WERI-Rb-1 (cell line): Measurements from ENCODE around the gene CYP1A2.
"Not testable (repeated sequence)": the region's sequence is repeated elsewhere in the genome, so short reads cannot be mapped to it uniquely, and the experiment has no call there.

Experiments used
- DNase-seq: peaks from one replicate; pipeline ENCODE4 v3.0.0-alpha.2; 2020
- H3K27ac ChIP-seq: fragments of 250-450 bp; sonication (Bioruptor Pico); 2 replicates; pipeline ENCODE4 v1.5.1; 2020; ENCODE audit warnings: mild to moderate bottlenecking, moderate library complexity
- H3K27me3 ChIP-seq: fragments of 250-450 bp; sonication (Bioruptor Pico); 2 replicates; pipeline ENCODE4 v1.5.1; 2021; ENCODE audit warnings: mild to moderate bottlenecking, low read depth, moderate library complexity; ENCODE audit not compliant: insufficient read depth, severe bottlenecking
- H3K36me3 ChIP-seq: fragments of 250-450 bp; sonication (Bioruptor Pico); 2 replicates; pipeline ENCODE4 v1.5.1; 2020; ENCODE audit warnings: mild to moderate bottlenecking, moderate library complexity
- H3K4me3 ChIP-seq: 2 replicates; pipeline ENCODE4 v1.5.1; 2011; ENCODE audit warnings: low read depth, mild to moderate bottlenecking, control low read depth, low read length
- H3K9me3 ChIP-seq: fragments of 250-450 bp; sonication (Bioruptor Pico); 2 replicates; pipeline ENCODE4 v1.5.1; 2021; ENCODE audit warnings: mild to moderate bottlenecking, moderate library complexity; ENCODE audit not compliant: severe bottlenecking
- TF ChIP-seq, protein P1 (sequence below): IDR thresholded peaks from 2 replicates; pipeline ENCODE4 v1.5.1; 2011; ENCODE audit warnings: low read depth, mild to moderate bottlenecking, control low read depth, inconsistent platforms, low read length

Gene CYP1A2

DNA sequence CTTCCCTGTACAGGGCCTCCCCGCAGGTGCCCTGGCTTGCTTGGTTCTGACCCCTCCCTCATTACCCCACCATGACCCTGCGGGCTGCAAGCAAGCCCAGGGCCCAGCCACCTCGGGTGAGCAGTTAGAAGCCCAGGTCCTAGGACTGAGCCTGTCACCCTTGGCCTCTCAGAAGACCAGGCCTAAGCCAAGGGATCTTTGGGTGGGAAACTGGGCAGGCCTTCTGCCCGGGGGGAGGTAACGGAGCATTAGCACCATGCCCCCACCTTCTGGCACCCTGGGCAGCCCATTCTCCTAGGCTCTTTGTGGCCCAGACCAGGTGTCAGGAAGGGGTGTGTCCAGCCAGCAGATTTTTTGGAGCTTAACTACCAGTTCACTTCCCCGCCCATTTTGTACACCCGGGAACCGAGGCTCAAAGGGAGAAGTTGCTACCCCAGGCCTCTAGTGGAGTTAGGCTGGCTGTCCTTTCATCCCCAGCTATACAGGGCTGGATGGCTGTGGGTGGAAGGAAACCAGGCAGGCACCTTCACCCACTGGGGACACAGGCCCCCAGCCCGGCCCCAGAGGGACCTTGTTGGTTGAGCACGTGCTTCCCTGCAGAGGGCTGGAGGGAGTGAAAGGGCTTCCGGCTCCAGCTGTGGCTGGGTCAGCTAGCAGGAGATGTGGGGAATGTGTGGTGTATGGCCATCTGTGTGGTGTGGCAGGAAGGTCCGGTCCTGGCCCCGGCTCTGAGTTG, 34.6 kb downstream of the CYP1A2 start:
- H3K27me3 ChIP-seq, result no peaks in the 10 kb centered on the region
- TF ChIP-seq, protein P1, sequence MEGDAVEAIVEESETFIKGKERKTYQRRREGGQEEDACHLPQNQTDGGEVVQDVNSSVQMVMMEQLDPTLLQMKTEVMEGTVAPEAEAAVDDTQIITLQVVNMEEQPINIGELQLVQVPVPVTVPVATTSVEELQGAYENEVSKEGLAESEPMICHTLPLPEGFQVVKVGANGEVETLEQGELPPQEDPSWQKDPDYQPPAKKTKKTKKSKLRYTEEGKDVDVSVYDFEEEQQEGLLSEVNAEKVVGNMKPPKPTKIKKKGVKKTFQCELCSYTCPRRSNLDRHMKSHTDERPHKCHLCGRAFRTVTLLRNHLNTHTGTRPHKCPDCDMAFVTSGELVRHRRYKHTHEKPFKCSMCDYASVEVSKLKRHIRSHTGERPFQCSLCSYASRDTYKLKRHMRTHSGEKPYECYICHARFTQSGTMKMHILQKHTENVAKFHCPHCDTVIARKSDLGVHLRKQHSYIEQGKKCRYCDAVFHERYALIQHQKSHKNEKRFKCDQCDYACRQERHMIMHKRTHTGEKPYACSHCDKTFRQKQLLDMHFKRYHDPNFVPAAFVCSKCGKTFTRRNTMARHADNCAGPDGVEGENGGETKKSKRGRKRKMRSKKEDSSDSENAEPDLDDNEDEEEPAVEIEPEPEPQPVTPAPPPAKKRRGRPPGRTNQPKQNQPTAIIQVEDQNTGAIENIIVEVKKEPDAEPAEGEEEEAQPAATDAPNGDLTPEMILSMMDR, result no peak
- H3K36me3 ChIP-seq, result peaks cover 35% of the 10 kb centered on the region
- DNase-seq, result no peak
- H3K4me3 ChIP-seq, result peak overlapping the region; percentile 52
- H3K27ac ChIP-seq, result peak overlapping the region; percentile 65
- H3K9me3 ChIP-seq, result no peaks in the 10 kb centered on the region

DNA sequence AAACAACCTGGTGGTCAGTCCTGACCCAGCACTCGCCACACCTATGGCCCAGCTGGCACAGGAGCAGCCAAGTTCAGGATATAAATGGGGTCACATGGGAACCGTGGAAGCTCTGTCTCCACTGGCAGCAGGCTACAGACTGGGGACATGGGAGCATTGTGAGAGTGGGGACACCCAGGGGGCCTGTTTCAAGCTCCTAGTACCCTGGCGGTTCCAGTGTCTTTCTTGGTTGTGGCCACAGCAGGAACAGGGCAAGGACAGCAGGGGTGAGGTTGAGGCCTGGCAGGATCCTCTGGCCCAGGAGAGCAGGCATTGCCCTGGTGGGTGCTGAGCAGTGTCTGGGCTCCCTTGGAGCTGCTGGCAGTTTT, 35.1 kb downstream of the CYP1A2 start:
- no peaks in the 10 kb centered on the region for H3K27me3 ChIP-seq
- DNase-seq, result no peak
- no peak overlapping the region for H3K4me3 ChIP-seq
- peaks cover 35% of the 10 kb centered on the region for H3K36me3 ChIP-seq
- TF ChIP-seq, protein P1, result no peak
- no peaks in the 10 kb centered on the region for H3K9me3 ChIP-seq
- H3K27ac ChIP-seq, result no peak overlapping the region

DNA sequence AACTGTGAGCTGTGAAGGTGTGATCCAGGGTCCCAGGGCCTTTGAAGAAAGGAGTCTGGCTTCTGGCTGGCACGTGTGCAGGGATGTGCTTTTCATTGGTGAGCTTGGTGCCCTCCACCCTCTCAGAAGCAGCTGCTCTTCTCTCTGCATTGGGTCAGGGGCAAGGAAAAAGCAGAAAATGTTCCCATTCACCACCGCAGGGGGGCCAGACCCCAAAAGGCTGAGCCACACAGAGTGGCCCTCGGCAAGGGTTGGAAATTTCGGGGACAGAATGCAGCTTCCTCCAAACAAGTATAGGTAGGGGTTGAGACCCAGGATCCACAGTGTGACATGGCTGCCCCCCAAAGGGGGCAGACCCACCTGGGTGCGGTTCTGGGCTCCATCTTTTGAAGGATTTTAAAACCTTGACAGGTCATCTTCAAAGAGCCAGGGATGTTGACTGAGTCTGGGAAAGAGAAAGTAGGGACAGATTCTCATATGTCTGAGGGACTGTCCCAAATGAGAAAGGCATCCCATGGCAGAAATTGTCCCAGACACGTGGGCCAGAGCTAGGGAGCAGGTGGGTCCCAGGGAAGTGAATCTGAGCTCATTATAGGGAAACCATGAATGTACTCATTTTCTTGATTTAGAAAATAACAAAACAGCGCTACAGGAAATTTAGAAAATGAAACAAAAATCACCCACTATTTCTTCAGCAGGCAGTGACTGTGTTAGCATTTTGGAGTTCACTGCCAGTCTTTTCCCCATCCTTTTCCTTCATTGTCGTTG, 36.0 kb downstream of the CYP1A2 start:
- TF ChIP-seq, protein P1, result no peak
- Histone ChIP-seq H3K4me3 (no peak overlapping the region), H3K36me3 (peaks cover 39% of the 10 kb centered on the region), H3K27me3 (no peaks in the 10 kb centered on the region), H3K9me3 (no peaks in the 10 kb centered on the region), H3K27ac (no peak overlapping the region)
- no peak for DNase-seq

DNA sequence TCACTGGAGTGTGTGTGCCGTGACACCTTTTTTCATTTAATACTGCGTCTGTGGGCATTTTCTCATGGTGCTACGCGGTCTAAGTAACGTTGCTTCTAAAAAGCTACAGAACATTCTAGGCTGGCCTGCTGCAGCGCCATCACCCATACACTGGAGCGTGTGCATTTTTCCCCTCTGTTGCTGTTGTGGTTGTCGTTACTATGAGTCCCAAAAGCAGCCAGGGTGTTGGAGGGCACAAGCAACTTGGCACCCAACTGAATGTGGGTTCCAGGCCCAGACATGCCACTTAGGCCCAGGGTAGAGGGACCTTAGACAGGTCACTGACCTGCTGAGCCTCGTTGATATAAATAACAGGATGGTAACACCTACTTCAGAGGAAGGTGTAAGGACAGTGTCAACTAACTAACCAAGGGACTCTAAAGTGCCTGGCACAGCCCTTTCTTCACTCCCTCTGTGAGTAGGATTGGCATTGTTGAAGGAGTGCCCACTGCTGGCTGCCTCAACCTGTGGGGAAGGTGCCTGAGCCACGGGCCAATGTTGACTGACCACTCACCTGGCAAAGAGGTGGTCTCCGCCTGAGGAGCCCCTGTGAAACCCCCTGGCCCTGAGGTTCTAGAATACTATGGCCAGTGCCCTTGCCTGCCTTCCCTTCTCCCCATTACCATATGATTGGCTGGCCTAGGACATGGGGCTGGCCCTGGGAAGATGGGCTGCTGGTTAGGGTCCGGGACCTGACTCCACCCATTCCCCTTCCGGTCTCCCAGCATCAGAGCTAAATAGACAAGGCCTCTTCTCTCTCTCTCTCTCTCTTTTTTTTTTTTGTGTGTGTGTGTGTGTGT, 36.8 kb downstream of the CYP1A2 start:
- Histone ChIP-seq H3K4me3 (no peak overlapping the region), H3K9me3 (no peaks in the 10 kb centered on the region), H3K36me3 (peaks cover 40% of the 10 kb centered on the region), H3K27ac (no peak overlapping the region), H3K27me3 (no peaks in the 10 kb centered on the region)
- no peak for DNase-seq
- TF ChIP-seq, protein P1, result no peak

DNA sequence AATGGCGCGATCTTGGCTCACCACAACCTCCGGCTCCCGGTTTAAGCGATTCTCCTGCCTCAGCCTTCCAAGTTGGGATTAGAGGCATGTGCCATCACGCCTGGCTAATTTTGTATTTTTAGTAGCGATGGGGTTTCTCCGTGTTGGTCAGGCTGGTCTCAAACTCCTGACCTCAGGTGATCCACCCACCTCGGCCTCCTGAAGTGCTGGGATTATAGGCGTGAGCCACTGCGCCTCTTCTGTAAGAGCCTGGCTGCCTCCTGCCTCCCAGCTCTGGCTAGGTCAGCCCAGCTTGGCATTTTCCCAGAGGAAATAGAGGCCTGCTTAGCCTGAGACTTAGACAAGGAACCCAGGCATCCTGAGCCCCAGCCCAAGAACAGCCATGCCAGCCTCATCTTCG, 37.4 kb downstream of the CYP1A2 start:
- H3K9me3 ChIP-seq, H3K4me3 ChIP-seq, H3K27me3 ChIP-seq: not testable (repeated sequence)
- peak; percentile 70 for DNase-seq
- Histone ChIP-seq H3K27ac (peak overlapping the region; percentile 31; the same call in 1 of the 2 replicates), H3K36me3 (peaks cover 40% of the 10 kb centered on the region)

DNA sequence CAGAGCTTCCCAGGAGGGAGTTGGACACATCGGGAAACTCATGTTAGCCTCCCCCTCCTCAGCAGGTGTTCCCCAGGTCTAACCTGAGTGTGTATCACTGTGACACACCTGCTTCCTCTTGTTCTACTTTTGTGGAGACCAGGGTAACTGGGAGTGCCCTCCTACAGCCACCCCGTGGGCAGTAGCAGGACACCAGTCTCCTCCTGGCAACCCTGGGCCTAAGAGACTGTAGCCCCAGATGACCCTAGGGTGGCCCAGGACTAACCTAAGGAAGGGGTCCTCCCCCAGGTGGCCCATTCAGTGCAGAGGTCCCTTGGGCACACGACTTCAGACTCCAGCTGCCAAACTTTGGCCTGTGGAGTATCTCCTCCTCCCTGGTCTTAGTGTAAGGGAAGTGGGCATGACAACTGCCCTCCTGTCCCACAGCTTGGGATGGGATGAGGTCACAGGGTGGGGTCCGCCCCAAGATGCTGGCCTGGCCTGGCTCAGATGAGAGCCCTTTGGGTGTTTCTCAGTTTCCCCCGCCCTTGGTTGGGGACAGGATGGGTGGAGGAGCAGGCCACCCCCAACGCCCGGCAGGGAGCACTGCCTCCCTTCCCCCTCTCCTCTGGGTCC, 38.0 kb downstream of the CYP1A2 start:
- TF ChIP-seq, protein P1, result no peak
- peaks cover 44% of the 10 kb centered on the region for H3K36me3 ChIP-seq

More for the DNA sequence above, 38.0 kb downstream of the CYP1A2 start:
- DNase-seq, result no peak
- Histone ChIP-seq H3K9me3 (no peaks in the 10 kb centered on the region), H3K27me3 (no peaks in the 10 kb centered on the region), H3K27ac (peak overlapping the region; percentile 31; the same call in 1 of the 2 replicates), H3K4me3 (no peak overlapping the region)
